KOPT-K1 (cell line): ENCODE results near the gene COPE.
"Not testable (repeated sequence)": the region's sequence is repeated elsewhere in the genome, so short reads cannot be mapped to it uniquely, and the experiment has no call there.

Experiments
- H3K27ac ChIP-seq: fragments of 200-600 bp; sonication (generic); 2 replicates; pipeline ENCODE4 v1.5.1; 2016; ENCODE audit warnings: antibody characterized with exemption, mild to moderate bottlenecking, low read depth, low read length; ENCODE audit not compliant: poor library complexity, severe bottlenecking
- H3K36me3 ChIP-seq: fragments of 200-600 bp; sonication (generic); 2 replicates; pipeline ENCODE4 v1.5.1; 2017; ENCODE audit warnings: antibody characterized with exemption, mild to moderate bottlenecking, low read length, moderate library complexity; ENCODE audit not compliant: insufficient read depth
- H3K9me3 ChIP-seq: fragments of 200-600 bp; sonication (generic); 2 replicates; pipeline ENCODE4 v1.5.1; 2017; ENCODE audit warnings: antibody characterized with exemption, low read length, mild to moderate bottlenecking; ENCODE audit not compliant: insufficient read depth, poor library complexity, severe bottlenecking

The COPE gene

GRCh38 chr19:18919086-18919899, at the start of gene COPE, which contains the start of gene DDX49:
COPE (minus strand) TSS chr19:18919387; CDS start chr19:18919348, 39 bp downstream.
DDX49 (plus strand) TSS chr19:18919715; CDS start chr19:18919742, 27 bp downstream.
- Histone ChIP-seq H3K36me3 (peaks cover 49% of the 10 kb centered on the region), H3K9me3 (no peaks in the 10 kb centered on the region), H3K27ac (peak within 1 kb of the TSS; percentile 81)

GRCh38 chr19:18967358-18968146, 48.4 kb upstream of the COPE start:
- Histone ChIP-seq H3K36me3 (no peaks in the 10 kb centered on the region), H3K9me3 (no peaks in the 10 kb centered on the region), H3K27ac (no peak overlapping the region)

GRCh38 chr19:18966307-18966706, 47.1 kb upstream of the COPE start:
- Histone ChIP-seq H3K9me3 (no peaks in the 10 kb centered on the region), H3K27ac (no peak overlapping the region), H3K36me3 (no peaks in the 10 kb centered on the region)

GRCh38 chr19:18964121-18964520, 44.9 kb upstream of the COPE start:
- Histone ChIP-seq H3K9me3 (no peaks in the 10 kb centered on the region), H3K27ac (no peak overlapping the region)

GRCh38 chr19:18961767-18962620, 42.8 kb upstream of the COPE start:
- Histone ChIP-seq H3K27ac (no peak overlapping the region), H3K9me3 (no peaks in the 10 kb centered on the region), H3K36me3 (no peaks in the 10 kb centered on the region)

More at GRCh38 chr19:18964121-18964520, 44.9 kb upstream of the COPE start:
- no peaks in the 10 kb centered on the region for H3K36me3 ChIP-seq

GRCh38 chr19:18960370-18960769, 41.2 kb upstream of the COPE start:
- no peak overlapping the region for H3K27ac ChIP-seq
- no peaks in the 10 kb centered on the region for H3K9me3 ChIP-seq
- H3K36me3 ChIP-seq, result no peaks in the 10 kb centered on the region

GRCh38 chr19:18955042-18955441, 35.9 kb upstream of the COPE start:
- H3K27ac ChIP-seq, result no peak overlapping the region
- no peaks in the 10 kb centered on the region for H3K9me3 ChIP-seq

GRCh38 chr19:18954094-18954493, 34.9 kb upstream of the COPE start:
- H3K27ac ChIP-seq, result no peak overlapping the region
- no peaks in the 10 kb centered on the region for H3K9me3 ChIP-seq
- no peaks in the 10 kb centered on the region for H3K36me3 ChIP-seq

More at GRCh38 chr19:18955042-18955441, 35.9 kb upstream of the COPE start:
- no peaks in the 10 kb centered on the region for H3K36me3 ChIP-seq

- H3K36me3 ChIP-seq, H3K9me3 ChIP-seq, H3K27ac ChIP-seq: not testable (repeated sequence)
Measured at GRCh38 chr19:18952364-18953003, 33.3 kb upstream of the COPE start.

- Histone ChIP-seq H3K9me3 (no peaks in the 10 kb centered on the region), H3K27ac (no peak overlapping the region), H3K36me3 (no peaks in the 10 kb centered on the region)
Measured at GRCh38 chr19:18951721-18952281, 32.6 kb upstream of the COPE start.

- no peak overlapping the region for H3K27ac ChIP-seq
- H3K36me3 ChIP-seq, result no peaks in the 10 kb centered on the region
- H3K9me3 ChIP-seq, result no peaks in the 10 kb centered on the region
Measured at GRCh38 chr19:18949858-18950257, 30.7 kb upstream of the COPE start.

GRCh38 chr19:18948976-18949356, 29.8 kb upstream of the COPE start:
- Histone ChIP-seq H3K9me3 (no peaks in the 10 kb centered on the region), H3K27ac (no peak overlapping the region), H3K36me3 (no peaks in the 10 kb centered on the region)

- Histone ChIP-seq H3K27ac (no peak overlapping the region), H3K9me3 (no peaks in the 10 kb centered on the region), H3K36me3 (no peaks in the 10 kb centered on the region)
Measured at GRCh38 chr19:18948075-18948975, 29.1 kb upstream of the COPE start.
